Bronchial epithelial cell (primary cell): Measurements from ENCODE around the gene SLC39A7. TPM values are rescaled to one million over a fixed set of nuclear protein-coding genes. Genes with fewer than 3 reads are reported as not detected.

ENCODE experiments used
- DNase-seq: peaks from one replicate; pipeline ENCODE4 v3.0.0-alpha.2; 2010; ENCODE audit warnings: low read depth
- FAIRE-seq: peaks from 2 replicates; lab custom pipeline; 2011; peaks lifted over from hg19 to GRCh38; lab: Jason Lieb, UNC
- H3K27me3 ChIP-seq: 2 replicates; pipeline ENCODE4 v1.5.1; 2011; ENCODE audit warnings: low read length; ENCODE audit not compliant: control insufficient read depth, insufficient read depth
- H3K36me3 ChIP-seq: 2 replicates; pipeline ENCODE4 v1.5.1; 2011; ENCODE audit warnings: low read length; ENCODE audit not compliant: control insufficient read depth, insufficient read depth
- H3K4me3 ChIP-seq: 2 replicates; pipeline ENCODE4 v1.5.1; 2011; ENCODE audit warnings: mild to moderate bottlenecking, low read depth, low read length, control low read depth
- CTCF ChIP-seq: IDR thresholded peaks from 2 replicates; pipeline ENCODE4 v1.5.1; 2011; ENCODE audit warnings: mild to moderate bottlenecking, moderate library complexity, low read length, control low read depth, inconsistent platforms; ENCODE audit not compliant: insufficient read depth, severe bottlenecking
- total RNA-seq: library from RNA; depleted of rRNA; stranded (reverse); fragments of >200 nt; gene quantifications from 2 replicates; pipeline ENCODE4 v1.2.1, GENCODE V29; 2014

The SLC39A7 gene
- total RNA-seq: 90.4 and 94.0 TPM in 2 replicates

- DNase-seq (peak; percentile 98), FAIRE-seq (no peak)
- H3K27me3 ChIP-seq: no peaks in the 10 kb centered on the region
- peak within 1 kb of the TSS; percentile 85 for H3K4me3 ChIP-seq
- peaks cover 23% of the 10 kb centered on the region for H3K36me3 ChIP-seq
- no peak for TF ChIP-seq CTCF
These were observed at the start of gene SLC39A7, which contains the start of gene RXRB for GRCh38 chr6:33200219-33201146. Gene SLC39A7 (plus strand): TSS chr6:33200867. CDS start chr6:33201246, 379 bp downstream. Gene RXRB (minus strand): TSS chr6:33200665. CDS start chr6:33200476, 189 bp downstream.

GRCh38 chr6:33151050-33151449, 49.6 kb upstream of the SLC39A7 start:
- peaks cover 2% of the 10 kb centered on the region for H3K27me3 ChIP-seq
- H3K36me3 ChIP-seq: no peaks in the 10 kb centered on the region
- FAIRE-seq (no peak), DNase-seq (no peak)
- no peak for TF ChIP-seq CTCF
- H3K4me3 ChIP-seq: no peak overlapping the region

GRCh38 chr6:33154349-33154748, 46.3 kb upstream of the SLC39A7 start:
- H3K4me3 ChIP-seq: no peak overlapping the region
- H3K36me3 ChIP-seq: no peaks in the 10 kb centered on the region
- no peak for DNase-seq
- H3K27me3 ChIP-seq: no peaks in the 10 kb centered on the region
- no peak for TF ChIP-seq CTCF
- FAIRE-seq: no peak

GRCh38 chr6:33156561-33156960, 44.1 kb upstream of the SLC39A7 start:
- FAIRE-seq (no peak), DNase-seq (no peak)
- H3K27me3 ChIP-seq: no peaks in the 10 kb centered on the region
- TF ChIP-seq CTCF: no peak
- H3K4me3 ChIP-seq: no peak overlapping the region
- no peaks in the 10 kb centered on the region for H3K36me3 ChIP-seq

GRCh38 chr6:33156964-33157363, 43.7 kb upstream of the SLC39A7 start:
- DNase-seq (no peak), FAIRE-seq (no peak)
- no peak for TF ChIP-seq CTCF
- Histone ChIP-seq H3K4me3 (no peak overlapping the region), H3K27me3 (no peaks in the 10 kb centered on the region), H3K36me3 (no peaks in the 10 kb centered on the region)
